HepG2 (cell line): Measurements from ENCODE around the gene LIPC. TPM values are rescaled to one million over a fixed set of nuclear protein-coding genes. Genes with fewer than 3 reads are reported as not detected.

Source experiments
- CHD4 ChIP-seq: fragments of 200-600 bp; sonication (generic); IDR thresholded peaks from 2 replicates; pipeline ENCODE4 v1.7.0; 2017; ENCODE audit warnings: mild to moderate bottlenecking, low read length, borderline replicate concordance
- ESRRA ChIP-seq: sonication (generic); formaldehyde crosslinking; IDR thresholded peaks from 2 replicates; pipeline ENCODE4 v1.5.1; 2020; ENCODE audit warnings: mild to moderate bottlenecking, low read depth, missing genetic modification reagents
- HNRNPL ChIP-seq: fragments of 200-400 bp; formaldehyde crosslinking; IDR thresholded peaks from 2 replicates; pipeline ENCODE4 v1.6.1; 2017; ENCODE audit warnings: mild to moderate bottlenecking, low read depth, low read length
- IRF2 ChIP-seq: IDR thresholded peaks from 2 replicates; pipeline ENCODE4 v1.6.1; 2018; ENCODE audit warnings: missing genetic modification reagents, missing compliant biosample characterization
- KMT2A ChIP-seq: sonication (generic); formaldehyde crosslinking; IDR thresholded peaks from 2 replicates; pipeline ENCODE4 v1.4.0; 2020; ENCODE audit warnings: missing genetic modification reagents
- POLR2AphosphoS2 ChIP-seq: IDR thresholded peaks from 2 replicates; pipeline ENCODE4 v1.6.1; 2011; ENCODE audit warnings: low read depth, low read length, improper control_type of control experiment
- PRMT3 ChIP-seq: sonication (generic); formaldehyde crosslinking; IDR thresholded peaks from 2 replicates; pipeline ENCODE4 v1.8.1; 2022; ENCODE audit warnings: low read depth, mild to moderate bottlenecking, moderate library complexity, missing genetic modification reagents, borderline replicate concordance
- SOX5 ChIP-seq: IDR thresholded peaks from 2 replicates; pipeline ENCODE4 v1.6.1; 2016; ENCODE audit warnings: borderline replicate concordance
- SSRP1 ChIP-seq: IDR thresholded peaks from 2 replicates; pipeline ENCODE4 v1.6.1; 2016; ENCODE audit warnings: control low read depth
- ZBTB8A ChIP-seq: sonication (generic); formaldehyde crosslinking; IDR thresholded peaks from 2 replicates; pipeline ENCODE4 v1.4.0; 2020; ENCODE audit warnings: mild to moderate bottlenecking, low read depth, missing genetic modification reagents, borderline replicate concordance
- ZFP41 ChIP-seq: sonication (generic); formaldehyde crosslinking; IDR thresholded peaks from 2 replicates; pipeline ENCODE4 v1.4.0; 2020; ENCODE audit warnings: mild to moderate bottlenecking, missing genetic modification reagents, borderline replicate concordance
- ZNF138 ChIP-seq: sonication (generic); formaldehyde crosslinking; IDR thresholded peaks from 2 replicates; pipeline ENCODE4 v1.5.0; 2020; ENCODE audit warnings: mild to moderate bottlenecking, low read depth, missing genetic modification reagents
- ZNF431 ChIP-seq: sonication (generic); formaldehyde crosslinking; IDR thresholded peaks from 2 replicates; pipeline ENCODE4 v1.9.0; 2022; ENCODE audit warnings: missing genetic modification reagents, low read depth, mild to moderate bottlenecking, borderline replicate concordance
- ZNF556 ChIP-seq: sonication (generic); formaldehyde crosslinking; IDR thresholded peaks from 2 replicates; pipeline ENCODE4 v1.4.0; 2020; ENCODE audit warnings: mild to moderate bottlenecking, missing genetic modification reagents, borderline replicate concordance
- polyA plus RNA-seq, 8 experiments: library from polyadenylated mRNA; depleted of rRNA in 3 of 8; stranded (reverse) in 7 of 8; unstranded in 1 of 8; fragments of >200 nt; fragmentation: Illumina TruSeq in 4 of 8; extraction: Trizol in 4 of 8; gene quantifications; 2 replicates each; pipeline versions ENCODE4 v1.2.1 to v1.2.3, GENCODE V29; 2011 to 2016; ENCODE audit warnings: low read depth in 4 of 8, missing spikeins in 1 of 8, mixed read lengths in 1 of 8; ENCODE audit not compliant: insufficient read depth in 1 of 8
- total RNA-seq, 5 experiments: library from RNA; depleted of rRNA; stranded (reverse); fragments of >200 nt; fragmentation: Illumina TruSeq; extraction: Trizol; gene quantifications; 2 replicates each; pipeline ENCODE4 v1.2.3, GENCODE V29; 2016; ENCODE audit warnings: low read depth in 1 of 5
- TF ChIP-seq, protein P1 (sequence below): sonication (generic); formaldehyde crosslinking; IDR thresholded peaks from 2 replicates; pipeline ENCODE4 v1.4.0; 2020; ENCODE audit warnings: mild to moderate bottlenecking, low read depth, missing genetic modification reagents
- TF ChIP-seq, protein P2 (sequence below): sonication (generic); formaldehyde crosslinking; IDR thresholded peaks from 2 replicates; pipeline ENCODE4 v1.4.0; 2020; ENCODE audit warnings: missing genetic modification reagents
- TF ChIP-seq, protein P3 (sequence below): sonication (generic); formaldehyde crosslinking; IDR thresholded peaks from 2 replicates; pipeline ENCODE4 v1.9.0; 2022; ENCODE audit warnings: low read depth, missing genetic modification reagents
- TF ChIP-seq, protein P4 (sequence below): IDR thresholded peaks from 2 replicates; pipeline ENCODE4 v1.6.1; 2012; ENCODE audit warnings: inconsistent platforms
- TF ChIP-seq, protein P5 (sequence below): sonication (generic); formaldehyde crosslinking; IDR thresholded peaks from 2 replicates; pipeline ENCODE4 v1.5.0; 2020; ENCODE audit warnings: mild to moderate bottlenecking, missing genetic modification reagents
- TF ChIP-seq, protein P6 (sequence below), 2 experiments: fragments of 450-650 bp in 1 of 2; sonication (generic) in 1 of 2; formaldehyde crosslinking; IDR thresholded peaks; 2 replicates each; pipeline versions ENCODE4 v1.5.0 to v1.8.0; 2020 to 2022; ENCODE audit warnings: mild to moderate bottlenecking in 1 of 2, missing genetic modification reagents in 1 of 2

LIPC gene
- total and polyA plus RNA-seq, 2 of the 13 experiments (the other 11 are each of a cell fraction or from before 2014, with no cell fraction given) = 26.0 to 38.0 TPM

DNA sequence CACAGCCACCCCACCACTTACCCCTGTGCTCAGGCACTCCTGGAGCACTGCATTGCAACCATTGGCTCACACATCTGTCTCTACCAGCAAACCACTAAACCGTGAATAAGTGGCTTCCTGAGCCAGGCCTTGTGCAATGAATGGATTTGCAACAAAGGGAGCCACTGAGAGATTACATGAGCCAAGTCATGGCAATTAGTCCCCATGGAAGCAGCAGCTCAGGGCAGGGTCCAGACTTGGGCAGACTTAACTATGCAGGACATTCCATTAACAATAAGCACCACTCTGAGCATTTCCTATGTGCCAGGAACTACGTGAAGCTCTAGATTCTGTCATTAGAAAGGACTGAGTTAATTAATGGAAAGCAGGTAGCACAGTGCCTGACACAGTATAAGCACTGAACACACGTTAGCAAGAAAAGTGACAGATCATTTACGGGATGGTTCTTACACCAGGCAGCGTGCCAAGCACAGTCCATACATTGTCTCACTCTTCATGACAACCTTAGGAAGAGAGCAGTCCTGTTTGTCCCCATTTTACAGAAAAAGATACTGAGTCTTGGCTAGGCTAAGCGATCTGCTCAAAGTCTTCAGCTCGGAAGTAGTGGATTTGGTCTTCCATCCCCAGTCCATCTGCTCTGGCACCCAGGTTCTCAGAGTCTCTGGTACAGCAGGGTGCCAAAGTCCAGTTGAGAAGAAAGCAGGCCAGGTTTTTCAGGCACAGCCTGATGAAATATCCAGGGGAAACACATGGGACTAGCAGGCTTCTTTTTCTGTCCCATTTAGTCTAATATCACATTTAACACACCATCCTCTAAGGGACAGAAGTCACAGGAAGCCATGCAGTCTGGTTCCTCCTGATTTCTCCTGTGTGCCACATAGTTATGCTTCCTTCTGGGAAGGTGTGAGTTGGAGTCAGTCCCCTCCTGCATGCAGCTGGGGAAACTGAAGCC is 44.1 kb downstream of the LIPC start (continued):
- TF ChIP-seq POLR2AphosphoS2 (no peak), ZNF138 (no peak), PRMT3 (no peak; the same call in 1 of the 2 replicates), CHD4 (peak; percentile 90), ZNF431 (CRISPR knock-in tag) (no peak), ZNF556 (no peak), SOX5 (CRISPR knock-in tag) (peak; percentile 80), KMT2A (CRISPR knock-in tag) (no peak), HNRNPL (no peak), ESRRA (no peak), ZFP41 (CRISPR knock-in tag) (no peak), IRF2 (no peak), ZBTB8A (no peak), SSRP1 (peak; percentile 3; the same call in 1 of the 2 replicates)
- TF ChIP-seq, protein P1, sequence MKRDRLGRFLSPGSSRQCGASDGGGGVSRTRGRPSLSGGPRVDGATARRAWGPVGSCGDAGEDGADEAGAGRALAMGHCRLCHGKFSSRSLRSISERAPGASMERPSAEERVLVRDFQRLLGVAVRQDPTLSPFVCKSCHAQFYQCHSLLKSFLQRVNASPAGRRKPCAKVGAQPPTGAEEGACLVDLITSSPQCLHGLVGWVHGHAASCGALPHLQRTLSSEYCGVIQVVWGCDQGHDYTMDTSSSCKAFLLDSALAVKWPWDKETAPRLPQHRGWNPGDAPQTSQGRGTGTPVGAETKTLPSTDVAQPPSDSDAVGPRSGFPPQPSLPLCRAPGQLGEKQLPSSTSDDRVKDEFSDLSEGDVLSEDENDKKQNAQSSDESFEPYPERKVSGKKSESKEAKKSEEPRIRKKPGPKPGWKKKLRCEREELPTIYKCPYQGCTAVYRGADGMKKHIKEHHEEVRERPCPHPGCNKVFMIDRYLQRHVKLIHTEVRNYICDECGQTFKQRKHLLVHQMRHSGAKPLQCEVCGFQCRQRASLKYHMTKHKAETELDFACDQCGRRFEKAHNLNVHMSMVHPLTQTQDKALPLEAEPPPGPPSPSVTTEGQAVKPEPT (CRISPR knock-in tag) = no peak
- TF ChIP-seq, protein P2, sequence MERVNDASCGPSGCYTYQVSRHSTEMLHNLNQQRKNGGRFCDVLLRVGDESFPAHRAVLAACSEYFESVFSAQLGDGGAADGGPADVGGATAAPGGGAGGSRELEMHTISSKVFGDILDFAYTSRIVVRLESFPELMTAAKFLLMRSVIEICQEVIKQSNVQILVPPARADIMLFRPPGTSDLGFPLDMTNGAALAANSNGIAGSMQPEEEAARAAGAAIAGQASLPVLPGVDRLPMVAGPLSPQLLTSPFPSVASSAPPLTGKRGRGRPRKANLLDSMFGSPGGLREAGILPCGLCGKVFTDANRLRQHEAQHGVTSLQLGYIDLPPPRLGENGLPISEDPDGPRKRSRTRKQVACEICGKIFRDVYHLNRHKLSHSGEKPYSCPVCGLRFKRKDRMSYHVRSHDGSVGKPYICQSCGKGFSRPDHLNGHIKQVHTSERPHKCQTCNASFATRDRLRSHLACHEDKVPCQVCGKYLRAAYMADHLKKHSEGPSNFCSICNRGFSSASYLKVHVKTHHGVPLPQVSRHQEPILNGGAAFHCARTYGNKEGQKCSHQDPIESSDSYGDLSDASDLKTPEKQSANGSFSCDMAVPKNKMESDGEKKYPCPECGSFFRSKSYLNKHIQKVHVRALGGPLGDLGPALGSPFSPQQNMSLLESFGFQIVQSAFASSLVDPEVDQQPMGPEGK (CRISPR knock-in tag) = no peak
- TF ChIP-seq, protein P3, sequence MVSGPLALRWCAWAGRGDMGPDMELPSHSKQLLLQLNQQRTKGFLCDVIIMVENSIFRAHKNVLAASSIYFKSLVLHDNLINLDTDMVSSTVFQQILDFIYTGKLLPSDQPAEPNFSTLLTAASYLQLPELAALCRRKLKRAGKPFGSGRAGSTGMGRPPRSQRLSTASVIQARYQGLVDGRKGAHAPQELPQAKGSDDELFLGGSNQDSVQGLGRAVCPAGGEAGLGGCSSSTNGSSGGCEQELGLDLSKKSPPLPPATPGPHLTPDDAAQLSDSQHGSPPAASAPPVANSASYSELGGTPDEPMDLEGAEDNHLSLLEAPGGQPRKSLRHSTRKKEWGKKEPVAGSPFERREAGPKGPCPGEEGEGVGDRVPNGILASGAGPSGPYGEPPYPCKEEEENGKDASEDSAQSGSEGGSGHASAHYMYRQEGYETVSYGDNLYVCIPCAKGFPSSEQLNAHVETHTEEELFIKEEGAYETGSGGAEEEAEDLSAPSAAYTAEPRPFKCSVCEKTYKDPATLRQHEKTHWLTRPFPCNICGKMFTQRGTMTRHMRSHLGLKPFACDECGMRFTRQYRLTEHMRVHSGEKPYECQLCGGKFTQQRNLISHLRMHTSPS = 0 out of 2 replicates have a peak, but pooled peaks have one; percentile 33
- TF ChIP-seq, protein P4, sequence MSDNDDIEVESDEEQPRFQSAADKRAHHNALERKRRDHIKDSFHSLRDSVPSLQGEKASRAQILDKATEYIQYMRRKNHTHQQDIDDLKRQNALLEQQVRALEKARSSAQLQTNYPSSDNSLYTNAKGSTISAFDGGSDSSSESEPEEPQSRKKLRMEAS = no peak; the same call in 1 of the 2 replicates
- TF ChIP-seq, protein P5, sequence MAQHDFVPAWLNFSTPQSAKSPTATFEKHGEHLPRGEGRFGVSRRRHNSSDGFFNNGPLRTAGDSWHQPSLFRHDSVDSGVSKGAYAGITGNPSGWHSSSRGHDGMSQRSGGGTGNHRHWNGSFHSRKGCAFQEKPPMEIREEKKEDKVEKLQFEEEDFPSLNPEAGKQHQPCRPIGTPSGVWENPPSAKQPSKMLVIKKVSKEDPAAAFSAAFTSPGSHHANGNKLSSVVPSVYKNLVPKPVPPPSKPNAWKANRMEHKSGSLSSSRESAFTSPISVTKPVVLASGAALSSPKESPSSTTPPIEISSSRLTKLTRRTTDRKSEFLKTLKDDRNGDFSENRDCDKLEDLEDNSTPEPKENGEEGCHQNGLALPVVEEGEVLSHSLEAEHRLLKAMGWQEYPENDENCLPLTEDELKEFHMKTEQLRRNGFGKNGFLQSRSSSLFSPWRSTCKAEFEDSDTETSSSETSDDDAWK (CRISPR knock-in tag) = no peak
- TF ChIP-seq, protein P6, sequence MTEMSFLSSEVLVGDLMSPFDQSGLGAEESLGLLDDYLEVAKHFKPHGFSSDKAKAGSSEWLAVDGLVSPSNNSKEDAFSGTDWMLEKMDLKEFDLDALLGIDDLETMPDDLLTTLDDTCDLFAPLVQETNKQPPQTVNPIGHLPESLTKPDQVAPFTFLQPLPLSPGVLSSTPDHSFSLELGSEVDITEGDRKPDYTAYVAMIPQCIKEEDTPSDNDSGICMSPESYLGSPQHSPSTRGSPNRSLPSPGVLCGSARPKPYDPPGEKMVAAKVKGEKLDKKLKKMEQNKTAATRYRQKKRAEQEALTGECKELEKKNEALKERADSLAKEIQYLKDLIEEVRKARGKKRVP (CRISPR knock-in tag; IDR thresholded peaks at IDR 0.05) = peak in 1 of 2 experiments; percentile 64; a peak in 2 of 4 replicates
